Fibroblast of gingiva (primary cell): ENCODE data around the gene PEX14.
A peak's percentile ranks its signal among the peaks of the same experiment; 100 is the strongest.

Source experiments
- DNase-seq: peaks from one replicate; pipeline ENCODE4 v3.0.0-alpha.2; 2011; ENCODE audit warnings: low read depth

The PEX14 gene

GRCh38 chr1:10519016-10519417 is 44.3 kb downstream of the PEX14 start:
- DNase-seq, result no peak

GRCh38 chr1:10520497-10520896 is 45.7 kb downstream of the PEX14 start:
- DNase-seq, result no peak

GRCh38 chr1:10520952-10521351 is 46.2 kb downstream of the PEX14 start:
- no peak for DNase-seq

GRCh38 chr1:10521537-10522157 is 46.9 kb downstream of the PEX14 start:
- DNase-seq, result no peak

- no peak for DNase-seq
These were observed 47.6 kb downstream of the PEX14 start for GRCh38 chr1:10522322-10522860.

- DNase-seq, result no peak
These were observed 50.5 kb downstream of the PEX14 start for GRCh38 chr1:10525208-10525607.

- DNase-seq, result peak; percentile 55
These were observed 53.6 kb downstream of the PEX14 start for GRCh38 chr1:10528066-10529014.

GRCh38 chr1:10529091-10529490 is 54.3 kb downstream of the PEX14 start:
- DNase-seq, result no peak

- DNase-seq, result no peak
These were observed 55.0 kb downstream of the PEX14 start for GRCh38 chr1:10529765-10530164.

GRCh38 chr1:10530281-10530740 is 55.6 kb downstream of the PEX14 start:
- peak; percentile 8 for DNase-seq

GRCh38 chr1:10530756-10531495 is 56.2 kb downstream of the PEX14 start:
- no peak for DNase-seq

GRCh38 chr1:10532362-10532761 is 57.6 kb downstream of the PEX14 start:
- DNase-seq, result no peak

GRCh38 chr1:10534519-10534918 is 59.8 kb downstream of the PEX14 start:
- DNase-seq, result no peak

GRCh38 chr1:10536133-10536770 is 61.5 kb downstream of the PEX14 start:
- DNase-seq, result no peak

GRCh38 chr1:10537082-10537766 is 62.5 kb downstream of the PEX14 start:
- DNase-seq, result no peak

- no peak for DNase-seq
These were observed 64.1 kb downstream of the PEX14 start for GRCh38 chr1:10538646-10539355.

GRCh38 chr1:10539411-10540043 is 64.8 kb downstream of the PEX14 start:
- DNase-seq, result no peak

GRCh38 chr1:10540277-10541005 is 65.7 kb downstream of the PEX14 start:
- peak; percentile 28 for DNase-seq

- no peak for DNase-seq
These were observed 66.5 kb downstream of the PEX14 start for GRCh38 chr1:10541286-10541685.
